SK-N-SH (cell line): ENCODE data around the gene IRGQ. TPM values are rescaled to one million over a fixed set of nuclear protein-coding genes. Genes with fewer than 3 reads are reported as not detected.

ENCODE experiments used
- CTCF ChIA-PET: fragments of 300-600, 350-600 bp; formaldehyde crosslinking; extraction: SDS; loops from one replicate; lab custom pipeline; 2021; lab: Yijun Ruan, JAX
- POLR2A ChIA-PET: fragments of 350-600 bp; sonication (Branson Sonifier 250); formaldehyde crosslinking; extraction: SDS; loops from one replicate; lab custom pipeline; 2020; ENCODE audit warnings: antibody characterized with exemption, inconsistent platforms; lab: Yijun Ruan, JAX
- DNase-seq: peaks from one replicate; pipeline ENCODE4 v3.0.0; 2012
- H2AFZ ChIP-seq: fragments of 200-600 bp; sonication (generic); 2 replicates; pipeline ENCODE4 v1.8.1; 2016; ENCODE audit warnings: antibody characterized with exemption, mild to moderate bottlenecking, low read depth
- H3F3A ChIP-seq: fragments of 200-600 bp; sonication (generic); replicated peaks from 2 replicates; pipeline ENCODE3; 2016; ENCODE audit warnings: antibody characterized with exemption, mild to moderate bottlenecking; ENCODE audit not compliant: insufficient read depth
- H3K27ac ChIP-seq, 2 experiments: fragments of 200-500 bp in 1 of 2; fragments of 200-600 bp in 1 of 2; sonication (Bioruptor generic) in 1 of 2; sonication (generic), shearing (Covaris generic) in 1 of 2; 2 replicates each; pipeline versions ENCODE4 v1.5.1 to v1.6.1; 2014 to 2016; ENCODE audit warnings: low read depth in 2 of 2, inconsistent platforms in 1 of 2, low read length in 1 of 2, mild to moderate bottlenecking in 1 of 2, mixed read lengths in 1 of 2
- H3K27me3 ChIP-seq: fragments of 200-600 bp; sonication (generic), shearing (Covaris generic); 2 replicates; pipeline ENCODE4 v1.6.1; 2016; ENCODE audit warnings: mixed run types; ENCODE audit not compliant: insufficient read depth
- H3K36me3 ChIP-seq, 2 experiments: fragments of 200-500 bp in 1 of 2; fragments of 200-600 bp in 1 of 2; sonication (Bioruptor generic) in 1 of 2; sonication (generic) in 1 of 2; replicated peaks in 1 of 2; 2 replicates each; pipeline versions ENCODE3 to v1.5.1; 2014 to 2016; ENCODE audit warnings: low read length in 1 of 2, mild to moderate bottlenecking in 1 of 2; ENCODE audit not compliant: insufficient read depth in 2 of 2, control insufficient read depth in 1 of 2
- H3K4me1 ChIP-seq, 2 experiments: fragments of 200-500 bp in 1 of 2; fragments of 200-600 bp in 1 of 2; sonication (Bioruptor generic) in 1 of 2; sonication (generic), shearing (Covaris generic) in 1 of 2; 2 replicates each; pipeline versions ENCODE4 v1.5.1 to v1.6.1; 2014 to 2016; ENCODE audit warnings: low read depth in 1 of 2, low read length in 1 of 2, mixed run types in 1 of 2; ENCODE audit not compliant: insufficient read depth in 2 of 2, control insufficient read depth in 1 of 2
- H3K4me2 ChIP-seq: fragments of 200-600 bp; sonication (generic), shearing (Covaris generic); 2 replicates; pipeline ENCODE4 v1.6.1; 2017; ENCODE audit warnings: mixed run types
- H3K4me3 ChIP-seq, 2 experiments: fragments of 200-500 bp in 1 of 2; fragments of 200-600 bp in 1 of 2; sonication (Bioruptor generic) in 1 of 2; sonication (generic), shearing (Covaris generic) in 1 of 2; 2 replicates each; pipeline versions ENCODE4 v1.5.1 to v1.8.1; 2014 to 2016; ENCODE audit warnings: low read depth in 2 of 2, inconsistent platforms in 1 of 2, low read length in 1 of 2, mild to moderate bottlenecking in 1 of 2, mixed read lengths in 1 of 2, moderate library complexity in 1 of 2
- H3K79me2 ChIP-seq: fragments of 200-600 bp; sonication (generic); 2 replicates; pipeline ENCODE4 v1.8.1; 2017; ENCODE audit warnings: mild to moderate bottlenecking; ENCODE audit not compliant: insufficient read depth
- H3K9ac ChIP-seq: fragments of 200-600 bp; sonication (generic); 2 replicates; pipeline ENCODE4 v1.6.1; 2017; ENCODE audit warnings: mixed run types
- H3K9me2 ChIP-seq: fragments of 200-600 bp; sonication (generic); 2 replicates; pipeline ENCODE4 v1.6.1; 2017; ENCODE audit warnings: mixed run types
- H3K9me3 ChIP-seq: fragments of 200-600 bp; sonication (generic); 2 replicates; pipeline ENCODE4 v1.6.1; 2017; ENCODE audit warnings: mixed run types, mild to moderate bottlenecking, moderate library complexity
- H4K20me1 ChIP-seq: fragments of 200-600 bp; sonication (generic); 2 replicates; pipeline ENCODE4 v1.6.1; 2017; ENCODE audit warnings: mild to moderate bottlenecking, mixed run types; ENCODE audit not compliant: insufficient read depth
- CTCF ChIP-seq: fragments of 200-600 bp; sonication (generic); IDR thresholded peaks from 2 replicates; pipeline ENCODE4 v1.6.1; 2017; ENCODE audit warnings: antibody characterized with exemption, mild to moderate bottlenecking, moderate library complexity
- ELF1 ChIP-seq: IDR thresholded peaks from 2 replicates; pipeline ENCODE4 v1.4.0; 2012
- FOXJ3 ChIP-seq: sonication (generic); formaldehyde crosslinking; IDR thresholded peaks from 2 replicates; pipeline ENCODE4 v1.5.1; 2020; ENCODE audit warnings: mild to moderate bottlenecking, missing genetic modification reagents
- FOXM1 ChIP-seq: IDR thresholded peaks from 2 replicates; pipeline ENCODE4 v1.4.0; 2012; ENCODE audit warnings: low read depth, mild to moderate bottlenecking
- JUND ChIP-seq: IDR thresholded peaks from 2 replicates; pipeline ENCODE4 v1.4.0; 2012
- MEF2A ChIP-seq: IDR thresholded peaks from 2 replicates; pipeline ENCODE4 v1.4.0; 2012; ENCODE audit warnings: low read depth, borderline replicate concordance
- MXI1 ChIP-seq: IDR thresholded peaks from 2 replicates; pipeline ENCODE4 v1.6.1; 2012; ENCODE audit warnings: mild to moderate bottlenecking, low read depth, low read length, improper control_type of control experiment
- RFX5 ChIP-seq: IDR thresholded peaks from 2 replicates; pipeline ENCODE4 v1.6.1; 2012; ENCODE audit warnings: mild to moderate bottlenecking, improper control_type of control experiment, low read length
- SMC3 ChIP-seq: IDR thresholded peaks from 2 replicates; pipeline ENCODE4 v1.6.1; 2012; ENCODE audit warnings: low read depth, low read length, improper control_type of control experiment
- USF1 ChIP-seq: IDR thresholded peaks from 2 replicates; pipeline ENCODE4 v1.4.0; 2012; ENCODE audit warnings: low read depth, borderline replicate concordance
- YY1 ChIP-seq: IDR thresholded peaks from 2 replicates; pipeline ENCODE4 v1.4.0; 2012; ENCODE audit warnings: low read depth, mild to moderate bottlenecking
- ZBTB33 ChIP-seq: IDR thresholded peaks from 2 replicates; pipeline ENCODE4 v1.4.0; 2012; ENCODE audit warnings: low read depth, borderline replicate concordance
- WGBS: methylation state at CpG from one replicate; pipeline ENCODE4 v1.1.6; 2017; ENCODE audit warnings: low lambda C conversion rate; 5-methylcytosine and 5-hydroxymethylcytosine counted together
- polyA plus RNA-seq, 3 experiments: library from polyadenylated mRNA; depleted of rRNA; stranded (reverse); fragments of >200 nt; gene quantifications; 2 replicates each; pipeline ENCODE4 v1.2.3, GENCODE V29; 2012

IRGQ gene
- polyA plus RNA-seq, 1 of the 3 experiments (the other 2 are of a cell fraction) = 8.4 TPM

GRCh38 chr19:43622070-43622469 lies 26.1 kb upstream of the IRGQ start:
- H2AFZ ChIP-seq = no peak overlapping the region
- no peak overlapping the region for H3K9ac ChIP-seq
- POLR2A ChIA-PET = no interaction called here
- no peaks in the 10 kb centered on the region for H3K9me2 ChIP-seq
- no peaks in the 10 kb centered on the region for H4K20me1 ChIP-seq
- peaks cover 7 to 12% of the 10 kb centered on the region in 2 experiments; a peak in 2 of 4 replicates for H3K4me1 ChIP-seq
- H3F3A ChIP-seq = peaks cover 4% of the 10 kb centered on the region
- DNase-seq = no peak
- no peak overlapping the region for H3K4me3 ChIP-seq
- H3K27ac ChIP-seq = no peak overlapping the region
- no peak overlapping the region for H3K4me2 ChIP-seq
- peaks cover 0 to 3% of the 10 kb centered on the region in 2 experiments for H3K36me3 ChIP-seq
- TF ChIP-seq JUND = no peak
- TF ChIP-seq CTCF = no peak
- TF ChIP-seq SMC3 = no peak
- no peak for TF ChIP-seq YY1
- no peak for TF ChIP-seq RFX5
- no peak for TF ChIP-seq USF1
- no peak for TF ChIP-seq MXI1
- TF ChIP-seq ZBTB33 = no peak
- no peak for TF ChIP-seq FOXJ3 (CRISPR knock-in tag)
- TF ChIP-seq ELF1 = no peak
- no peak for TF ChIP-seq FOXM1
- TF ChIP-seq MEF2A = no peak
- CTCF ChIA-PET = interaction anchor here (2.5 kb wide), 1 partner anchor 67 kb away, joined by 7 read pairs; no protein-coding TSS in a partner anchor
- 67% methylated on average over 4 of the region's 4 CpGs for WGBS
- H3K9me3 ChIP-seq = no peaks in the 10 kb centered on the region
- H3K79me2 ChIP-seq = peaks cover 20% of the 10 kb centered on the region
- H3K27me3 ChIP-seq = no peaks in the 10 kb centered on the region
